IPS-NIHi11 (cell line): ENCODE measurements around the gene SRF.

Experiments
- DNase-seq: peaks from one replicate; pipeline ENCODE4 v3.0.0; 2012; ENCODE audit warnings: mixed read lengths, low spot score

Gene SRF

GRCh38 chr6:43147691-43148477 is 23.2 kb upstream of the SRF start:
- no peak for DNase-seq

GRCh38 chr6:43149265-43149664 is 21.8 kb upstream of the SRF start:
- no peak for DNase-seq

GRCh38 chr6:43150051-43150751 is 20.9 kb upstream of the SRF start:
- no peak for DNase-seq

DNA sequence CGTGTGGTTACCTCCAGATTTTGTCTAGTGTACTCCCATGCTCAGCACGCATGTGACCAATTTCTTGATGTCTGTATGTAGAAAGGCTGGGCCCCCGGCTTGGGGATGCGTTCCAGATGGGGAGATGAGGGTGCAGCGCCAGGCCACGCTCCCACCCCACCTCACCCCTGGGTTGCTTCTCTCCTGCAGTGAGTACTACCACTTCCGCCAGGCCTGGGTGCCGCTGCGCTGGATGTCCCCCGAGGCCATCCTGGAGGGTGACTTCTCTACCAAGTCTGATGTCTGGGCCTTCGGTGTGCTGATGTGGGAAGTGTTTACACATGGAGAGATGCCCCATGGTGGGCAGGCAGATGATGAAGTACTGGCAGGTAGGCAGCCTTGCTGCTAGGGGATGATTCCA is 11.5 kb upstream of the SRF start:
- DNase-seq: no peak

DNA sequence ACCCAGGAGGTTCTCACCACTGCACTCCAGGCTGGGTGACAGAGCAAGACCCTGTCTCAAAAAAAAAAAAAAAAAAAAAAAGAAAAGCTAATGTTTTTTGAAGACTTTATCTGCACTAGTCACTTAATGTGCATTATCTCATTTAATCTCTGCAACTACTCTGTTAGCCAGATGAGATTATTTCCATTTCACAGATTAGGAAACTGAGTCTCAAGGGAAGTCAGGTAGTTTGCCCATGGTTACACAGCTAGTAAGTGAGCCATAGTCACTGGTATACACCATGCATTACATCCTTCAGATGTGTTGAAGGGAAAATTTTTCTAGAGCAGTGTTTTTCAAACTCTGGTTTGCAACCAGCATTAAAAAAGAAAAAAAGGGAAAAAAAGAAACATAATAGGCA is 7.2 kb upstream of the SRF start:
- DNase-seq: no peak

DNA sequence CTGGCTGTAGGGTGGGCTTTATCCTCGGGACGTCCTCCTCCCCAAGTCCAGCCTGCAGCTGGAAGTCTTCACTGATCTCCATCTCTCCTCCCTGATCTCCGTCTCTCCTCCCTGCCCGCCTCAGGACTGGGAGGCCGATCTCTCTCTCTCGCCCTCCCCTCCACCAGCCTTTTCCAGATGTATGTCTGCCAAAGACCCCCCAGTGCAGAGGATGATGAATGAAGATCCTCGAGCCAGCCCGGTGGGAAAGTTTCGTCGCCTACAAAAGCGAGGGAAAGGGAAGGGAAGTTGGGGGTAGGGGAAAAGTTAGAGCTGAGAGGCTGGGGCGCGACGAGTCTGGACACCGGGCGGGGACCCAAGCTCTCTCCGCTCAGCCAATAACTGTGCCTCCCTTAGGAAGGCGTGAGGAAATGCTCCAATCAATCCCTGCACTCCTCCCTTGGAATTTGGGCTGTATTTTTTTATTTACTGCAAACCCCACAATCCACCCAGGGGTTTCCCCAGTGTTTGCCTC is 595 bp upstream of the SRF start:
- peak; percentile 75 for DNase-seq

- no peak for DNase-seq
Observed at GRCh38 chr6:43171707-43172103, 636 bp downstream of the SRF start.

DNA sequence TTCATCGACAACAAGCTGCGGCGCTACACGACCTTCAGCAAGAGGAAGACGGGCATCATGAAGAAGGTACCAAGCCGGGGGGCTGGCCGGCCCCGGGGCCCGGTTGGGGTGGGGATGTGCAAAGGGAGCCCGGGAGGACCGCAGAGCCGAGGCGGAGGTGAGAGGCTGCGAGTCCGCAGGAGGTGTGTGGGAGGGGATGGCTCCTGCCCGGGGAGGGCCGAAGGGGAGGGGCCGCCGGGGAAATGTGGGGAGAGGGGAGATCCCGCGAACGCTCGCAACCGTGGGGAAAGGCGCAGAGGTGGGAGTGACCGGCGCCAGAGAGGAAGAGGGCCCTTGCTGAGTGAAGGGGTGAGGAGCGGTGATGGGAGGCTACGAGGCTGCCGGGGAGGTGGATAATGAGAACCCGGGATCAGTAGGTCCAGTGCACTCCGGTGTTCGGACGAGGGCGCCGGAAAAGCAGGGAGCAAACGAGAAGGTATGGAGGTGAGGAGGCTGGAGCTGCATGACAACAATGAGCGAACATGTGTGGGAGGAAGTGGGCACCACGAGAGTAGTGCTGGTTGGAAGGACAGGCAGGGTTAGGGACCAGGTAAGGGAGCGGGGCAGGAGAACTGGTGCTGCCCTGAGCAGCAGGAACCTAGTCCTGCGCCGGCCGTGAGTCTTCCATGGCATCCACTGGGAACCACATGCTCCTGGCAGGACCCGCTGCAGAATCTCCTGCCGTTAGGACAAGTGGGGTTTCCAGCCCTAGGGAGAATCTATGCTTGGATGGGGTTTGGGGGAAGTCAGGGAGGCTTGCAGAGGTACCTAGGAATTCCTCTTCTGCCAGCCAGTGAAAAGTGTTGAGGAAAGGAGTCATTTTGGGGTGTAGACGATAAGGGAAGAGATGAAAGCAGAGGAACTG is 1.3 kb downstream of the SRF start:
- peak; percentile 31 for DNase-seq

- no peak for DNase-seq
Observed at GRCh38 chr6:43173591-43174262, 2.7 kb downstream of the SRF start.

DNA sequence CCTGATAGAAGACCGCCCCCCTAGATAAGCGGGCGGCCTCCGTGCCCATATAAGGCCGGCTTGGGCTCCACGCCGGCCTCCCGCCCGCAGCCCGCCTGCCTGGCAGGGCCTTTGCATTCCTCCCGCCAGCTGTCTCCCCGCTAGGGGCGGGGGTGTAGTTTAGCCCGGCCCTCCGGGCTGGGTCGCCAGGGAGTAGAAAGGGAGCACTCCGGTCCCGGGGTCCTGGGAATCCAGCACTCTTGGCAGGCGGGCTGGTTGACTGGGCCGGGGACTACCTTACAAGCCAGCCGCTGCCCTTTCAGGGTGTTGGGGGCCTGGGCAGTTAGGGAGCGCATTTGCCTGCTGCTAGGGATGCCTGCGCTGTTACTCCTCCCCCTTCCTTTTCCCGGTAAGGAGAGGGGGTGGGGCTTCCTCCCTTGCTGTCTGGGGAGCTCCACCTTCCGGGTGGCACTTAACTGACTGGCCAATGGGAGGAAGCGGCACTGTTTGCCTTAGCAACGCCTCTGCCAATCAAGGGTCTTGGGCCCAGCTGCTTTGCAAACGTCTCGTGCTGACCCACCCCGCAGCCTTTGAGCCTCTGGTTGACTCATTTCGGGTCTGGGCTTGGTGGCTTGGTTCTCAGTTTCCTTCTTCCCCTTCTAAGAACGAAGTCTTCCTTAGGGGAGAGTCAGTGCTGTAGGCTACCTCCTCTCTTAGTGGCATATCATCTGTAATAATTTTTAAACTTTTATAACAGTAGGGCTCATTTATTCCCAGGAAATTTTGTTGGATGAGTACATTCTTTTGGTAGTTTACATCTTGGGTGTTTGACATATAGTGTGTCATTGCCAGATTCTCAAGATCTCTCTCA is 3.4 kb downstream of the SRF start:
- peak; percentile 97 for DNase-seq

DNA sequence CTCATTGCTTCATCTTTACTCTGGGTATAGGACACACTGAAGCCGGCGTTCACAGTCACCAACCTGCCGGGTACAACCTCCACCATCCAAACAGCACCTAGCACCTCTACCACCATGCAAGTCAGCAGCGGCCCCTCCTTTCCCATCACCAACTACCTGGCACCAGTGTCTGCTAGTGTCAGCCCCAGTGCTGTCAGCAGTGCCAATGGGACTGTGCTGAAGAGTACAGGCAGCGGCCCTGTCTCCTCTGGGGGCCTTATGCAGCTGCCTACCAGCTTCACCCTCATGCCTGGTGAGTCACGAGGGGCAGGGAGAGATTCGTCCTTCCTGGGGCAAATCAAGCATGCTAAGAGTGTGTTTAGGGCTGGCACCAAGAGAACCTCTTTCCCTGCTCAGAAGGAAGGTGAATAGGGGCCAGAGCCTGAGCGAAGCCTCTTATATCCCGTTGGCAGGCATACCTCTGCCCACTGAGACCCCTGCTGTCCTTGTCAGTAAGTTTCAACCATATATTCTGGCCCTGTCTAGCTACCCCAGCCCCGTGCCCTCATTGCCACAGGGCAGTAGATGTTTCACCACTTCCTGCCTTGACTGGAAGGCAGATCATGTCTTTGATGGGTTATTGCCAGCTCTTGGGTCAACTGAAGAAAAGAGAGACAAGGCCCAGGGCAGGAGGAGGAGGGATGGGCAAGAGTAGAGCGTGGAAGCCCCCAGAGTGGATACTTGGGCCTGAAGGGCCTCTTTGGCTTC is 4.8 kb downstream of the SRF start:
- DNase-seq: no peak

DNA sequence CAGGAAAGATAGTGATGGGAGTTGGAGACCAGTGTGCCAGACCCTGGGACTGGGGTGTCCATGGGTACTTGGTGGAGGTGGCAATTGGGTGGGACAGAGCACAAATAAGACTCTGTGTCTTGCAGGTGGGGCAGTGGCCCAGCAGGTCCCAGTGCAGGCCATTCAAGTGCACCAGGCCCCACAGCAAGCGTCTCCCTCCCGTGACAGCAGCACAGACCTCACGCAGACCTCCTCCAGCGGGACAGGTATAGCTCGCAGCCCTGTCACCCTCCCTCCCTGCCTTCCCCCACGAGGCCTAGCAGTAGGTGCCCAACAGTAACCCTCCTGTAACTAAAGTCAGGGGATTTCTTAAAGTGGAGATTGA is 5.3 kb downstream of the SRF start:
- no peak for DNase-seq

DNA sequence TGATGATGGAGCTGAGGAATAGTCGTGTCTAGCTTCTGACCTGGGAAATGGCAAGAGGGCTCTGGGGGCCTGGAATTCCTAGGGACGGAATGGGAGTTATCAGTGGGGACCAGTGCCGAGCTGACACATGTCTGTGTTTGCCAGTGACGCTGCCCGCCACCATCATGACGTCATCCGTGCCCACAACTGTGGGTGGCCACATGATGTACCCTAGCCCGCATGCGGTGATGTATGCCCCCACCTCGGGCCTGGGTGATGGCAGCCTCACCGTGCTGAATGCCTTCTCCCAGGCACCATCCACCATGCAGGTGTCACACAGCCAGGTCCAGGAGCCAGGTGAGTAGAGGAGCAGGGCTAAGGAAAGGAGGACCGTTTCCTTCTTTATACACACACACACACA is 7.1 kb downstream of the SRF start:
- DNase-seq: no peak

- no peak for DNase-seq
Observed at GRCh38 chr6:43178951-43179830, 8.1 kb downstream of the SRF start.

DNA sequence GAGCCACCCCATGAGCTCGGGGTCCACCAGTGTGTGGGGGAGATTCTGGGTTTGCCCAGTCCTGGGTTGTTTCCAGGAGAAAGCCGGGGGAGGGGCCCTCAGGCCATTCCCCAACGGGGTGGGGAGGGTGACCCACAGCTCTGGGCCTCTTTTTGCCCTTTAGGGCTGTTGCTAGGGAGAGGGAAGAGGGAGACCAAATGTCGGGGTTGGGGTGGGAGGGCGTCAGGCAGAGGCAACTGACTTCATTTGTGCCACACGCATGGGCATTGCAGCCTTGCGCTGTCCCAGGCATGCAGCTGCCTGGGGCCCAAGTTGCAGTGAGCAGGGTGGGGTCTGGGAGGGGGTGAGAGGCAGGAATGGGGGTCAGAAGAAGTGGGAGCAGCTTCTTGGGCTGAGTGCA is 9.0 kb downstream of the SRF start:
- no peak for DNase-seq

- DNase-seq: no peak
Observed at GRCh38 chr6:43180985-43181384, 9.9 kb downstream of the SRF start.

GRCh38 chr6:43181621-43181941 is 10.5 kb downstream of the SRF start:
- no peak for DNase-seq

GRCh38 chr6:43181942-43182860 is 11.1 kb downstream of the SRF start, which contains the start of gene CUL9:
TSS of gene CUL9 (plus strand) at chr6:43182196. CDS start at chr6:43184311, 2,115 bp downstream.
- DNase-seq: peak; percentile 86
